Activated CD4-positive, alpha-beta T cell treated with anti-CD3 and anti-CD28 coated beads for 1 hour (primary cell): ENCODE measurements around the gene ARPIN.
A peak's percentile ranks its signal among the peaks of the same experiment; 100 is the strongest.
"Not testable (repeated sequence)": the region's sequence is repeated elsewhere in the genome, so short reads cannot be mapped to it uniquely, and the experiment has no call there.

ENCODE experiments used
- DNase-seq: peaks from one replicate; pipeline ENCODE4 v3.0.0-alpha.2; 2020

Gene ARPIN

DNA sequence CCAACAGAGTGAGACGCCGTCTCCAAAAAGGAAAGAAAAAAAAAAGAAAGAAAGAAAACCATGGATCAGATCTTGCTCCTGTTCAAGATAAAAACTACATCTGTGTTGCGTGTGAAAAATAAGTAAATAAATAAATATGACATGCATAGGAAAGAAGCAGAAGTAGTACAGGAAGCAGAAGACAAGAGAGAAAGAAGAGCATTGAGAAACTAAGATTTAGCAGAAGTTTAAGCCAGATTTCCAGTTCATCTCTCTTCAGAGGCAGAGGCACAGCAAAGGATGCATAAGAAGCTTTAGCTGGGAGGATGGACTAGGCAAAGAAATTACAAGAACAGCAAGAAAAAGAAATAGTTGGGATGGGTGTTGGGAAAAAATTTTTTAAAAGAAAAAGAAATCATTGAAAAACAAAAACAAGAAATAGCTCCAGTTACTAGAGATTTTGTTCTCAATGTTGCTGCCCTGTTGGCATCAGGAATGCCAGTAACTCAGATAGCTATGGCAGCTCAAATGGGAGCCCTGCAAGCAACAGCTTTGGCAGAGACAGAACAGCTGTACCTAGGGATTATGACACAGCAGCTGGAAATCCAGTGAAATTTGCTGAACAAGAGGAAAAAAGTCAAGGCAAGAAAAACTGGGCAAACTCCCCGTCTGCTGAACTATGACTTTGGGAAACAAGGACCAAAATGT, 36.2 kb downstream of the ARPIN start:
- DNase-seq, result no peak

DNA sequence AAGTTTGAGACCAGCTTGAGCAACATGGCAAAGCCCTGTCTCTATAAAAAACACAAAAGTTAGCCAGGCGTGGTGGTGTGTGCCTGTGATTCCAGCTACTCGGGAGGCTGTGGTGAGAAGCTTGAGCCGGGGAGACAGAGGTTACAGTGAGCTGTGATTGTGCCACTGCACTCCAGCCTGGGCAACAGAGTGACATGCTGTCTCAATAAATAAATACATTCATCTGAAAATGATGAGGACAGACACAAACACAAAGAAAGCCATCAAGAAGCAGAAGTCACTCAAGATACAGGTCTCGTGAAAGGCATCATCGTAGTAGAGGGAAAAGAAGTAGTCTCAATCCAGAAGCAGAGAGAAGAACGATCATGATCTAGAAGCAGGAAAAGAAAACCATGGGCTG, 37.0 kb downstream of the ARPIN start:
- DNase-seq, result no peak

- peak; percentile 70 for DNase-seq
Observed at GRCh38 chr15:89874926-89875564, 37.7 kb downstream of the ARPIN start.

GRCh38 chr15:89870688-89871288, 42.0 kb downstream of the ARPIN start:
- DNase-seq, result no peak

DNA sequence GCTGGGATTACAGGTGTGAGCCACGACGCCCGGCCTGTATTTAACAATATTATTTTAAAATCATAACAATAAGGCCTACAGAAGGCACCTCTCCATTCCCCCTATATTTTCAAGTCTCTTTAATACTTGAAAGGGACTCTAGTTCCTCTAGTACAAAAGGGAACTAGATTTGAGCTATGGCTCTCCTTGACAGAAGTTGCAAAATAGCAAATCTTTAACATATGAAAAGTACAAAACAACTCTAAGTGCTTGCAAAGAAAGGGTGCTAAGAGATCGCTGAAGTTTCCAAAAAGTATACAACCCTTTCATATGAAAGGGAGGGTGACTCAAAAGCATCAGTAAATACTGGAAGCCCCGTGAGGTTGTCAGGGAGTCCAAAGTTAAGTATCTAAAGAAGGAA, 42.7 kb downstream of the ARPIN start:
- no peak for DNase-seq

DNA sequence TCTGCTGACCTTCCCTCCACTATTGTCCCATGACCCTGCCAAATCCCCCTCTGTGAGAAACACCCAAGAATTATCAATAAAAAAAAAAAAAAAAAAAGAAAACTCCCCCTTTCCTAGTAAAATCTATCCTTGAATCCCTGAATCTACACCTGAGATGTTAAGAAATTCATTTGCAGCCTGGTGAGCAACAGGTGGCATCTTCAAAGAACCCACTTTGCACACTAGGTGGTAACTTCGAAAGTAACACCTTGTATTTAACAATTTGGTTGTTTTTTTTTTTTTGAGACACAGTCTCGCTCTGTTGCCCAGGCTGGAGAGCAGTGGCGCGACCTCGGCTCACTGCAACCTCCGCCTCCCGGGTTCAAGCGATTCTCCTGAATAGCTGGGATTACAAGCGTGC, 43.3 kb downstream of the ARPIN start:
- not testable (repeated sequence) for DNase-seq

- no peak for DNase-seq
Observed at GRCh38 chr15:89864958-89865739, 47.6 kb downstream of the ARPIN start.

DNA sequence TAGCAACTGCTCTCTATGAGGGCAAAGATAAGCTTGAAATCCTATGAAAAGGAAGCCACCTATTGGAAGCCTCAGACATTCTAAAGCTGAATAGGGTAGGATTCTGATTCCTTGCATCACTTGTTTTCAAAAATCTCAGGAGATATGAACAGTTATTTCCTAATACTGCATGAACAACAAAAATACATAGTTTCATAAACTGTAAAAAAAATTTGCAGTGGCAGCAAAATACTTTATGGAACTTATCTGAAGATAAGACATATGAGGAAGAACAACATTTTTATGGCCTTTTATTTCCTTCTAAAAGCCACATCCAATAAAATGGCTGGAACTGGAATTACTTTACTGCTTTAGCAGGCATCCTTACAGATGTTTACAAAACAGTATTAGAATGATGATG, 48.8 kb downstream of the ARPIN start:
- no peak for DNase-seq

- no peak for DNase-seq
Observed at GRCh38 chr15:89860891-89861290, 51.9 kb downstream of the ARPIN start.

DNA sequence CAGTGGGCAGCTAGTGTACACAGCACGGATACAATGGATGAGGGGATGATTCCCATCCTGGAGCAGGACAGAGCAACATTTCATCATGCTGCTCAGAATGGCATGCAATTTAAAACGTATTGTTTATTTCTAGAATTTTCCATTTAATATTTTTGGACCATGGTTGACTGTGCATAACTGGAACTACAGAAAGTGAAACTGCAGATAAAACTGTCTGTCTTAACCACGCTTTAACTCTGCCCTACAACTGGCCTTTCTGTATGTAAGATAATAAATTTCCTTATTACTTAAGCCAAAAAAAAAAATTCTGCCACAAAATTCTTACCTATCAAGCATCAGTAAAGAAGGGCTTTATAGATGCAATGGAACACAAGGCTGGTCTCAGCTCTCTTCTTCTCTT, 52.3 kb downstream of the ARPIN start:
- DNase-seq, result no peak

DNA sequence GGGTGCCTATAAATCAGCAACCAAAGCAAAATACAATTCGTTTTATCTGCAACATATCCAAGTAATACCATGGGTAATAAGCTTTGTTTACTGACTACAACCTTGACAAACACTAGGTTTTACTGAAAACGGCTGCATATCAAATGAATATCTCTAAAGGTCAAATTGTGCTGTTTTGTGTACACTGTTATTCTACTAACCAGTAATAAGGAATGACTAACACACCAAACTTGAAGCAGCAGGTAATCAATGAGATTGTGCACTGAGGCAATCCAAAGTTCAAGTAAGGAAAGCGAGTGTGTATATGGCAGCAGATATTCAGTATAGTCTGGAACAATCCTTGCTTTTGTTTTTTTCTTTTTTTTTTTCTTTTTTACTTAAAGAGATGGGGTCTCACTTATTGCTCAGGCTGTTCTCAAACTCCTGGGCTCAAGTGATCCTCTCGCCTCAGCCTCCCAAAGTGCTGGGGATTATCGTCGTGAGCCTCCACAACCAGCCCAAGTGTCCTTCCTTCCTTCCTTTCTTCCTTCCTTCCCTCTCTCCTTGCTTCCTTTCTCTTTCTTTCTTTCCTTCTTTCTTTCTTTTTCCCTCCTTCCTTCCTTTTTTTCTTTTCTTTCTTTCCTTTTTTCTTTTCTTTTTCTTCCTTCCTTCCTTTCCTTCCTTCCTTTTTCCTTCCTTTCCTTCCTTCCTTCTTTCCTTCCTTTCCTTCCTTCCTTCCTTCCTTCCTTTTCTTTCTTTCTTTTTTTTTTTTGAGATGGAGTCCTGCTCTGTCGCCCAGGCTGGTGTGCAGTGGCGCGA, 53.9 kb downstream of the ARPIN start:
- DNase-seq, result no peak

GRCh38 chr15:89857673-89858072, 55.1 kb downstream of the ARPIN start:
- DNase-seq, result no peak

- no peak for DNase-seq
Observed at GRCh38 chr15:89855948-89856347, 56.8 kb downstream of the ARPIN start.

GRCh38 chr15:89854863-89855262, 57.9 kb downstream of the ARPIN start:
- not testable (repeated sequence) for DNase-seq

GRCh38 chr15:89852342-89852995, 60.3 kb downstream of the ARPIN start:
- no peak for DNase-seq

DNA sequence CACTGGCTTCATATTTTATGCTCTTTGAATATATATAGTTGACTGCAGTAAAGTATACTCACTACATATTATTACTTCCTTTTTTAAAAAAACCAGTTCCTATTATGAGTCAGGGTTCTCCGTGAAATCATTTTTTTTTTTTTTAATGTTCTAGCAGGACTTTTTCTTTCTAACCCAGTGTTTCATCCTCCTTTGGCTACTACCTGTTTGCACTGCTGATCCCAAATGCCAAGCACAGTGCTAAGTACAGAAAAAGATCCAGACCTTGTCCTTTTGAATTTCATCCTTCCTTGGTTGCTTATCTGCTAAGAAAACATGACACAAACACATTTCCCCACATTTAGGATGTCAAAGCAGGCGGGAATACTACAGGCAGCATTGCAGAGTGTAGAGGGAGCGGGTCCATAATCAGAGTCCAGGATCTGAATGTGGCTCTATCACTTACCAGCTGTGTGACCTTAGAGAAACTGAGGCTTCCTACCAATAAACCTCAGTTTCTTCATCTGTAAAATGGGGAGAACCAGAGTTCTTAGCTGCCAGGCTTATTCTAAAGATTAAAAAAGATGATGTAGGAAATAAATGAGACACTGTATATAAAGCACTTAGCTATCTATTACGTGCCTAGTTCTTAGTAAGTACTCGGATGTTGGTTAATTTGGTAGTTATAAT, 60.9 kb downstream of the ARPIN start:
- DNase-seq, result no peak

- no peak for DNase-seq
Observed at GRCh38 chr15:89848970-89849292, 63.8 kb downstream of the ARPIN start.

GRCh38 chr15:89847101-89847500, 65.7 kb downstream of the ARPIN start:
- DNase-seq, result no peak

- DNase-seq, result no peak
Observed at GRCh38 chr15:89845305-89845893, 67.4 kb downstream of the ARPIN start.
